ENCODE results near the gene CDC123. TPM values are rescaled to one million over a fixed set of nuclear protein-coding genes. Genes with fewer than 3 reads are reported as not detected.
"Not testable (repeated sequence)": the region's sequence is repeated elsewhere in the genome, so short reads cannot be mapped to it uniquely, and the experiment has no call there.

The CDC123 gene
- total RNA-seq, 1 donor from 2014 or later, result 30.4 TPM

DNA sequence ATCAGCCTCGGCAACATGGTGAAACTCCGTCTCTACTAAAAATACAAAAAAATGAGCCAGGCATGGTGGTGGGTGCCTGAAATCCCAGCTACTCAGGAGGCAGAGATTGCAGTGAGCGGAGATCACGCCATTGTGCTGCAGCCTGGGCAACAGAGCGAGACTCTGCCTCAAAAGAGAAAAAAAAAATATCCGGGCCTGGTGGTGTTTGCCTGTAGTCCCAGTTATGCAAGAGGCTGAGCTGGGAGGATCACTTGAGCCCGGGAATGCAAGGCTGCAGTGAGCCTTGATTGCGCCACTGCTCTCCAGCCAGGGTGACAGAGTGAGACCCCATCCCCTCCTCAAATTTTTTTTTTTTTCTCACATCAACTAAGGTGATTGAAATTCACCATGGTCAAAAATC lies 42.8 kb downstream of the CDC123 start:
- no peaks in the 10 kb centered on the region for H3K9me3 ChIP-seq
- no peak overlapping the region for H3K4me3 ChIP-seq
- DNase-seq (ENCODE audit: extremely low spot score in 2 of 2), result no peak
- H3K36me3 ChIP-seq, result peaks cover 3 to 32% of the 10 kb centered on the region in 2 donors
- intact Hi-C loops (cut with DNase I), result no loop called here
- peaks cover 23% of the 10 kb centered on the region for H3K4me1 ChIP-seq
- H3K27me3 ChIP-seq, result no peaks in the 10 kb centered on the region
- H3K27ac ChIP-seq, result no peak overlapping the region
- TF ChIP-seq POLR2AphosphoS5 (IDR thresholded peaks at IDR 0.05; ENCODE audit: insufficient read depth in 1 of 2, low read depth in 1 of 2), result no peak
- no peak for TF ChIP-seq POLR2A (IDR thresholded peaks at IDR 0.05)
- TF ChIP-seq, protein P1, sequence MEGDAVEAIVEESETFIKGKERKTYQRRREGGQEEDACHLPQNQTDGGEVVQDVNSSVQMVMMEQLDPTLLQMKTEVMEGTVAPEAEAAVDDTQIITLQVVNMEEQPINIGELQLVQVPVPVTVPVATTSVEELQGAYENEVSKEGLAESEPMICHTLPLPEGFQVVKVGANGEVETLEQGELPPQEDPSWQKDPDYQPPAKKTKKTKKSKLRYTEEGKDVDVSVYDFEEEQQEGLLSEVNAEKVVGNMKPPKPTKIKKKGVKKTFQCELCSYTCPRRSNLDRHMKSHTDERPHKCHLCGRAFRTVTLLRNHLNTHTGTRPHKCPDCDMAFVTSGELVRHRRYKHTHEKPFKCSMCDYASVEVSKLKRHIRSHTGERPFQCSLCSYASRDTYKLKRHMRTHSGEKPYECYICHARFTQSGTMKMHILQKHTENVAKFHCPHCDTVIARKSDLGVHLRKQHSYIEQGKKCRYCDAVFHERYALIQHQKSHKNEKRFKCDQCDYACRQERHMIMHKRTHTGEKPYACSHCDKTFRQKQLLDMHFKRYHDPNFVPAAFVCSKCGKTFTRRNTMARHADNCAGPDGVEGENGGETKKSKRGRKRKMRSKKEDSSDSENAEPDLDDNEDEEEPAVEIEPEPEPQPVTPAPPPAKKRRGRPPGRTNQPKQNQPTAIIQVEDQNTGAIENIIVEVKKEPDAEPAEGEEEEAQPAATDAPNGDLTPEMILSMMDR (IDR thresholded peaks at IDR 0.05), result no peak

DNA sequence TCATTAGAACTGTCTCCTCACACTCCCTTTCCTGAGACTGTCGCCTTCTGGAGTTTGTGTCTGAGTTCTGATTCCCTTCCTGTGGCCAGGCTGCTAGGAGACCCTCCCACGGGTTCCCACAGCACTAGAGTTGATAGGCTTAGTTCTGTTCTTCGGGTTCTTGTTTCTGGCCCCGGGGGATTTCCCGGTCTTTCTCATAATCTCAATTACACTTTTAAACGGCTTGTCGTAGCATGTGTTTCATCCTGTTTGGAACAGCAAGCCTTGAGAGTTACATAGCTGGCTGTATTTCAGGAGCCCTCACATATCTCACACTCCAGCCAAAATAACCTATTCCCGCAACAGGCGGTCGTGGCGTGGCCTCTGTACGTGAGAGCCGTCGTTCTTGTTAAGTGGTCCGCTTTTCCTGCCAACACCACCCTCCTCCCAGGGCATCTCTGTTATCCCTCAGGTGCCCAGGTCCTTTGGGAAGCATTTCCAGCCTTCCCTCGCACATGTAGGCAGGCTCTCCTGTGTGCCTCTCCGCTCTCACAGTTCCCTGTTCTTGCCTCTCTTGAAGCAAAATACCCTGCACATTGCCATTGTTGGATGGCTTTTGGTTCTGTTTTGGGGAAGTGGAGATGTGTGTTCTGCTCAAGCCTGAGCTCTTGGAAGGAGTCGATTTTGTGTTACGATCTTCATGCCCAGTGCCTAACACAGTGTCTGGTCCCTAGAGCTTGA lies 46.0 kb downstream of the CDC123 start:
- Histone ChIP-seq H3K27me3 (no peaks in the 10 kb centered on the region), H3K36me3 (peaks cover 3 to 27% of the 10 kb centered on the region in 2 donors), H3K9me3 (no peaks in the 10 kb centered on the region), H3K4me1 (peaks cover 15% of the 10 kb centered on the region), H3K27ac (peak overlapping the region; percentile 1), H3K4me3 (no peak overlapping the region)
- TF ChIP-seq, protein P1 (IDR thresholded peaks at IDR 0.05), result no peak
- no peak for DNase-seq (ENCODE audit: extremely low spot score in 2 of 2)
- intact Hi-C loops (cut with DNase I), result no loop called here

DNA sequence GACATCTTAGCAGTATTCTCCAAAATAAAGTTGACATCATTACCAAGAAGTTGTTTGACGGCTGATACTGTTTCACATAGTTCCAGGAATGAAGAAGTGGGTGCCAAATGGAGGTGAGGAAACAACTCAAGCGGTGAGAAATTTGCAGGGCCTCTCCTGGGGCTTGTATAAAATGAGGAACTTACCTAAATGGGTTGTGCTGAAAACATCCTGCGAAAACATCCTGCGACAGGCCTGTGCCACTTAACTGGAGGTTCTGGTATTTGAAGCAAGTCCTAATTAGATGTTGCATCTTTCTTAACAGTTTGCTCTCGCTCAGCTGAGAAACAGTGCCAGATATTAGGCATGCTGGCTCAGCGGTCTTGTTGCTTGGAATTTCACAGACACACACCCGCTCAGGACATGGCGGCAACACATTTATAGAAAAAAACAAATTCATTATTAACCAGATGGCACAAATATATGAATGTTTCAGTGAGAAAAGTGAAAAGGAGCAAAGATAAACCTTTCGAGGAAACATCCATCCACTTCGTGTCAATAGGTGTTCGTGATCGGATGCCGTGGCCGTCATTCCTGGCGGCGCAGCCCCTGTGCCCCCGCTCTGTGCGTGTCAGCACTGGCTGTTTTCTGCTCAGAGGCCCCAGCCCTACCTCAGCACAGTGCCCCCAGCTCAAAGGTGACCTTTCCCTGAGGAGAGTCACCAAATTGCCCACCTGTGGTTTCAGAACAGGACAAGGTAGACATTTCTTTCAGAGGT lies 48.1 kb downstream of the CDC123 start:
- Histone ChIP-seq H3K27ac (no peak overlapping the region), H3K4me1 (peaks cover 15% of the 10 kb centered on the region), H3K4me3 (no peak overlapping the region), H3K27me3 (no peaks in the 10 kb centered on the region), H3K9me3 (no peaks in the 10 kb centered on the region), H3K36me3 (peaks cover 0 to 22% of the 10 kb centered on the region in 2 donors)
- intact Hi-C loops (cut with DNase I), result no loop called here
- no peak for TF ChIP-seq POLR2A (IDR thresholded peaks at IDR 0.05)
- no peak for TF ChIP-seq POLR2AphosphoS5 (IDR thresholded peaks at IDR 0.05; ENCODE audit: insufficient read depth in 1 of 2, low read depth in 1 of 2)
- TF ChIP-seq, protein P1 (IDR thresholded peaks at IDR 0.05), result no peak
- DNase-seq (ENCODE audit: extremely low spot score in 2 of 2), result no peak

DNA sequence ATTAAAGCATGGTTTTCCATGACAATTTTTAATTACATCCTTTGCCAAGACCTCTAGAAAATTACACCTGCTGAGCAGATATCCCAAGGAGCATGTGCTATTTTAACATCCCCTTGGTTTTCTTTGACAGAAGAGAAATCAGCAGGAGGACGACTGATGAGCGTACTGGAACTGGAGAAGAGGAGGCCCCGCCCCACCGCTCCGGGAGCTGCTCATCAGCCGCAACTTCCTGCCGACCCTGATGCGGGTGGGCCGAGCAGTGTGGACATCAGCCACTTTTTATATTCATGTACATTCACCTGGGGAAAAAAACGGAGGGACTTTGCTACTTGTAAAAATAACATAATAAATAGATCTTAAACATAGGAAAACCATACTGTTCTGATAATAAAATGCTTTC lies 54.2 kb downstream of the CDC123 start:
- H3K27ac ChIP-seq, result no peak overlapping the region
- no peaks in the 10 kb centered on the region for H3K27me3 ChIP-seq
- DNase-seq (ENCODE audit: extremely low spot score in 2 of 2), result no peak
- TF ChIP-seq POLR2A (IDR thresholded peaks at IDR 0.05) (no peak), POLR2AphosphoS5 (IDR thresholded peaks at IDR 0.05; ENCODE audit: insufficient read depth in 1 of 2, low read depth in 1 of 2) (no peak)
- TF ChIP-seq, protein P1 (IDR thresholded peaks at IDR 0.05), result no peak
- intact Hi-C loops (cut with DNase I), result no loop called here
- peaks cover 0 to 37% of the 10 kb centered on the region in 2 donors for H3K36me3 ChIP-seq
- H3K4me1 ChIP-seq, result no peaks in the 10 kb centered on the region
- H3K4me3 ChIP-seq, result no peak overlapping the region
- H3K9me3 ChIP-seq, result no peaks in the 10 kb centered on the region

DNA sequence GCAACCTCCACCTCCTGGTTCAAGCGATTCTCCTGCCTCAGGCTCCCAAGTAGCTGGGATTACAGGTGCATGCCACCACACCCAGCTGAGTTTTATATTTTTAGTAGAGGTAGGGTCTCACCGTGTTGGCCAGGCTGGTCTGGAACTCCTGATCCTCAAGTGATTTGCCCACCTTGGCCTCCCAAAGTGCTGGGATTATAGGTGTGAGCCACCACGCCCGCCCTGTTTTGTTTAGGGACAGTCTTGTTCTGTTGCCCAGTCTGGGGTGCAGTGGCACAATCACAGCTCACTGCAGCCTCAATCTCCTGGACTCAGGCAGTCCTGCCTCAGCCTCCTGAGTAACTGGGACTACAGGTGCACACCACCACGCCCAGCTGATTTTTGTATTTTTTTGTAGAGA lies 54.7 kb downstream of the CDC123 start:
- H3K4me3 ChIP-seq; H3K9me3 ChIP-seq; intact Hi-C loops (cut with DNase I); H3K4me1 ChIP-seq; H3K27ac ChIP-seq; DNase-seq (ENCODE audit: extremely low spot score in 2 of 2); H3K27me3 ChIP-seq: not testable (repeated sequence)
- peaks cover 0 to 36% of the 10 kb centered on the region in 2 donors for H3K36me3 ChIP-seq

All from vagina (tissue), 2 donors.